Kidney (tissue), 14 donors: ENCODE data around the gene PPFIA4. TPM values are rescaled to one million over a fixed set of nuclear protein-coding genes. Genes with fewer than 3 reads are reported as not detected.

Experiments used
- DNase-seq, 5 donors: peaks; one replicate each; pipeline ENCODE4 v3.0.0-alpha.2; 2013 to 2020
- FAIRE-seq: peaks from 2 replicates; lab custom pipeline; 2012; peaks lifted over from hg19 to GRCh38; lab: Jason Lieb, UNC
- H3K27ac ChIP-seq, 2 donors: one replicate each; pipeline ENCODE4 v1.7.0; 2013; ENCODE audit warnings: low read depth in 2 of 2, low read length in 2 of 2, inconsistent platforms in 1 of 2
- H3K27me3 ChIP-seq: one replicate; pipeline ENCODE4 v1.7.1; 2013; ENCODE audit warnings: low read length, inconsistent platforms; ENCODE audit not compliant: control insufficient read depth, insufficient read depth
- H3K36me3 ChIP-seq, 3 donors: one replicate each; pipeline versions ENCODE4 v1.7.0 to v1.7.1; 2013; ENCODE audit warnings: low read length in 3 of 3, control low read depth in 1 of 3, inconsistent platforms in 1 of 3; ENCODE audit not compliant: insufficient read depth in 3 of 3, control insufficient read depth in 2 of 3
- H3K4me1 ChIP-seq, 3 donors: one replicate each; pipeline versions ENCODE4 v1.7.0 to v1.7.1; 2013; ENCODE audit warnings: low read length in 3 of 3, inconsistent platforms in 1 of 3, low read depth in 1 of 3; ENCODE audit not compliant: control insufficient read depth in 2 of 3, insufficient read depth in 2 of 3
- H3K4me3 ChIP-seq, 3 donors: one replicate each; pipeline versions ENCODE4 v1.7.0 to v1.8.1; 2013; ENCODE audit warnings: low read length in 3 of 3, control low read depth in 1 of 3, inconsistent platforms in 1 of 3
- H3K9ac ChIP-seq, 3 donors: one replicate each; pipeline versions ENCODE4 v1.7.0 to v1.7.1; 2013; ENCODE audit warnings: low read length in 3 of 3, control low read depth in 1 of 3, inconsistent platforms in 1 of 3
- H3K9me3 ChIP-seq, 3 donors: one replicate each; pipeline versions ENCODE4 v1.7.0 to v1.7.1; 2013; ENCODE audit warnings: low read length in 3 of 3, control low read depth in 1 of 3, inconsistent platforms in 1 of 3; ENCODE audit not compliant: control insufficient read depth in 2 of 3, insufficient read depth in 1 of 3
- CTCF ChIP-seq: IDR thresholded peaks from 3 replicates; pipeline ENCODE4 v1.5.1; 2012; ENCODE audit warnings: mild to moderate bottlenecking, moderate library complexity, borderline replicate concordance; ENCODE audit not compliant: insufficient read depth; ENCODE audit errors: extremely low read depth
- intact Hi-C: fragments of 100-400 bp; cut with DNase I; formaldehyde crosslinking; loops from one replicate; pipeline ENCODE4 v1.11.1; 2022
- polyA plus RNA-seq: library from polyadenylated mRNA; stranded (reverse); fragments of 350-450 nt; fragmentation: Illumina TruSeq; extraction: RNeasy Lipid Tissue Mini Kit (QIAGEN cat#74804); gene quantifications from one replicate; pipeline ENCODE4 v1.2.3, GENCODE V29; 2014; ENCODE audit warnings: low read depth, low replicate concordance; ENCODE audit not compliant: insufficient read depth
- total RNA-seq: library from RNA; stranded (reverse); fragmentation: NEBNext Ultra II Directional; extraction: Animal tissue kit (Norgen Biotek cat#: 25700); gene quantifications from one replicate; pipeline ENCODE4 v1.2.1, GENCODE V29; 2021
- donor health status: control.
- donor health status: control.
- donor health status: control.
- donor health status: control.
- donor health status: control.
- donor health status: DM: yes; HTN: yes; CAD: no.
- donor health status: Normal renal cell carcinoma (clear cell type).

Gene PPFIA4
- total and polyA plus RNA-seq, 2 donors from 2014 or later = 1.7 to 5.2 TPM

GRCh38 chr1:203091199-203091477 lies 64.8 kb downstream of the PPFIA4 start:
- no peaks in the 10 kb centered on the region for H3K4me1 ChIP-seq

GRCh38 chr1:203091761-203092330 lies 65.6 kb downstream of the PPFIA4 start:
- Histone ChIP-seq H3K4me1 (no peaks in the 10 kb centered on the region), H3K9me3 (peaks cover 0 to 11% (median 2%) of the 10 kb centered on the region in 3 donors), H3K36me3 (no peaks in the 10 kb centered on the region), H3K27ac (no peak overlapping the region), H3K4me3 (no peak overlapping the region), H3K27me3 (no peaks in the 10 kb centered on the region), H3K9ac (no peak overlapping the region)
- no peak for DNase-seq
- no peak for FAIRE-seq
- intact Hi-C loops = no loop called here
- TF ChIP-seq CTCF = no peak

More at GRCh38 chr1:203091199-203091477, 64.8 kb downstream of the PPFIA4 start:
- no peaks in the 10 kb centered on the region for H3K27me3 ChIP-seq
- TF ChIP-seq CTCF = no peak
- H3K4me3 ChIP-seq = no peak overlapping the region
- DNase-seq (no peak), FAIRE-seq (no peak)
- no peak overlapping the region for H3K27ac ChIP-seq
- intact Hi-C loops = no loop called here
- no peak overlapping the region for H3K9ac ChIP-seq
- H3K9me3 ChIP-seq = peaks cover 0 to 11% (median 2%) of the 10 kb centered on the region in 3 donors
- no peaks in the 10 kb centered on the region for H3K36me3 ChIP-seq

- no peak overlapping the region for H3K4me3 ChIP-seq
- FAIRE-seq = no peak
- peaks cover 0 to 11% (median 2%) of the 10 kb centered on the region in 3 donors for H3K9me3 ChIP-seq
- H3K9ac ChIP-seq = no peak overlapping the region
- H3K4me1 ChIP-seq = no peaks in the 10 kb centered on the region
- no peaks in the 10 kb centered on the region for H3K27me3 ChIP-seq
- DNase-seq = no peak
- no peak for TF ChIP-seq CTCF
- no peak overlapping the region for H3K27ac ChIP-seq
- intact Hi-C loops = no loop called here
- no peaks in the 10 kb centered on the region for H3K36me3 ChIP-seq
These were observed 67.6 kb downstream of the PPFIA4 start for GRCh38 chr1:203093754-203094410.
